ENCODE results near the gene STARD3.
A peak's percentile ranks its signal among the peaks of the same experiment; 100 is the strongest.

The STARD3 gene

DNA sequence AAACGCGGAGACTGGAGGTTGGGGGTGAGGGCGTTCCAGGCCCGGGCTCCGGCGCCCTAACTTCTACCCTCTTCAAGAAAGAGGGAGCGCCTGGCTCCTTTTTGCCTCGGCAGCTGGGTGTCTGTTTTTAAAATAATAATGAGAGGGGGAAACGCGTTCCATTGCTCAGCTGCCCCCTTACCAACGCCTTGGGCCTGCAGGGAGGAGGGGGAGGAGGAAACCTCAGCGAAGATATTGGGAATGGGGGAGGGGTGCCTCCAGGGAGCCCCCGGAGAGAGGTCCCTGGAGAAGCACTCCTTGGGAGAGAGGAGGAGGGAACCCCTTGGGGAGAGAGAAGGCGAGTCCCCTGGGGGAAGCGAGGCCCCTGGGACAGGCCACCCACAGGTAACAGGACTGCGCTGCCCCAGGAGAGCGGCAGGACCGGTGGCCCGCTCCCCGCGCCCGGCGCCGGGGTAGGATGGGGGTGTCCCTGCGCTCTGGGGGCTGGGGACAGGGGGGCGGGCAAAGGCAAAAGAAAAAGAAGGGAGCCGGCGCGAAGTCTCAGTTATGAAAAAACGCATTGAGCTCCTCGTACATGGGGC lies 31.9 kb upstream of the STARD3 start:
- DNase-seq (ENCODE audit: low spot score) = no peak

DNA sequence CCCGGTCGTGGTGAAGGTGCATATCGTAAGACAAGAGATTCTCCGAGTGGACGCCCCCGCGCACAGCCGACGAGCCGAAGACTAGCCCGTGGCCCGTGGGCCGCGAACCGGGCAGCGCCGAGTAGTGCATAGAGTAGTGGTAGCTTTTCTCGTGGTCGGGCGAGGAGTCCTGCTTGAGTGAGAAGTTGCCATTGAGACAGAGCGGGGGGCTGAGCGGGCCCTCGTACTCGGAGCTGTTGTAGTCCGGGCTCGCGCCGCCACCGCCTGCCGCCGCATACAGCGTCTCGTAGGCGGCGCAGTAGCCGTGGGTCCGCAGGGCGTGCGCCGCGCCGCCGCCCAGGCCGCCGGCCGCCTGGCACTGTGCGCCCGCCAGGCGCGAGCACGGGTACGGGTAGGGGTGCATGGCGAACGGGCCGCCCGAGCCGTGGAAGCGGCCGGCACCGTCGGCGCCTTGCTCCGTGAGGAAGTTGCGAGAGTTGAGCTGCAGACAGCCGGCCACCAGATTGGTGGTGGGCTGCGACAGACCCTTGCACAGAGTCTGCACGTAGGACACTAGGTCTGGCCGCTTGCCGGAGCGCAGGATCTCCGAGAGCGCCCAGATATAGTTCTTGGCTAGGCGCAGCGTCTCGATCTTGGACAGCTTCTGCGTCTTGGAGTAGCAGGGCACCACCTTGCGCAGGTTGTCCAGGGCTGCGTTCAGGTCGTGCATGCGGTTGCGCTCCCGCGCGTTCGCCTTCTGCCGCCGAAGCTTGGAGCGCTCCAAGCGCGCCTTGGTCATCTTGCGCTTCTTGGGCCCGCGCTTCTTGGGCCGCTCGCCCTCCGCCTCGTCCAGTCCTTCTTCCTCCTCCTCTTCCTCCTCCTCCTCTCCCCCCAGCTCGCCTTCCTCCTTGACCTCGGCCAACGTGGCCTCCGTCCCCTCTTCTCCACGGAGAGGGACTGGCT lies 31.2 kb upstream of the STARD3 start:
- no peak for DNase-seq (ENCODE audit: low spot score)

DNA sequence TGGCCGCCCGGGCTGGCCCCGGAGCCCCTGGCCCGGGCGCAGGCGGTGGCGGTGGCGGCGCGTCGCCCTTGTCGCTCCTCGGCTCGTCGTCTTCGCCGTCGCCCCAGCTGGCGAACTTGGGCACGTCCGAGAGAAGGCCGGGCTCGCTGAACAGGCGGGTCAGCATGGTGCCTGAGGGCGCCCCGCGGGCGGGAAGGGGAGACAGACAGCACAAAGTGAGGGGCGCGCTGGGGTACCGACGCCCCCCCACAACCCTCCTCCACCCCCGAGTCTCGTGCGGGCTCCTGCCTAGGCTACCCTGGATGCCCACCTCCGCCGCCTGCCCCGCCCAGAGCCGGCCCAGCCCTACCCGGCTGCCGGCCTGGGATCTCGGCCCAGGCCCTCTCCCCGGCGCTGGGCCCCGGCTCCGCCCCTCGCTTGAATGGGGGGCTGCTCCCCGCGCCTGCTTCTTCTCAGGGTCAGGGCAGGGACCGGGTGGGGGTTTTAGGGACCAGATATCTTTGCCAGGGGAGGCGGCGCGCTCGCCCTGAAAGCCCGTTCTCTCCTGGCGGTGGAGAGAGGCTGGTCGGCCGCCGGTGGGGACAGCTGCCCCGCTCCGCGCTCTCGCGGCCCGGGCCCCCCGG lies 30.4 kb upstream of the STARD3 start:
- no peak for DNase-seq (ENCODE audit: low spot score)

DNA sequence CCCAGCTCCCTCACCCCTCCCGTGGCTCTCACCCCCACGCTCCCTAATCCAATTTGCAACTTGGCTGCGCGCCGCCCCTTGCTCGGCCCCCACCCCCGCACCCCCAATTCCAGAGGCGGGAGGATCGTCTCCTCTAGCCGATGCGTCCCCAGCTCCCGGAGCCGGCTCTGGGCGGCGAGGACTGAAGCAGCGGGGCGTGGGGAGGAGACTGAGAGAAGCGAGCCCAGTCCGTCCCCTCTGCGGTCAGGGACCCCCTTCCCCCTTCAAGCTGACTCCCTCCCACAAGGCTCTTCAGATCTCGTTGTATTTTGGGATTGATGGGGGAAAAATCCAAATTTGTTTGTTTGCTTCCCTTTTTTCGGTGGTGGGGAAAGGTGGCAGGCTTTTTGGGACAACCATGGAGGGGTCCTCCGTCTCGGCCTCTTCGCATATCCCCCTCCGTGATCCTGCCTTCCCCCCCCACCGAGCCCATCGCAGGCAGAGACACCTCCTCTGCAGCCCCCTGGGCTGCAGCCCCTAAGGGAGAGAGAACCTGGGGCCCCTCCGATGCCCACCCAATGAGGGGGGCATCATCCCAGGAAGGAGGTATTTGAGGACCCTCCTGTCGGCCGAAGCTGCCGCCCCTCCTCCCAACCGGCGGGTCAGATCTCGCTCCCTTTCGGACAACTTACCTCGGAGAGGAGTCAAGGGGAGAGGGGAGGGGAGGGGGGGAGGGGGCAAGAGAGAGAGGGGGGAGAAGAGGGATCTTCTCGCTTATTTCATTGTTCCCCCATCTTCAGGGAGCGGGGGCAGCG lies 29.7 kb upstream of the STARD3 start:
- no peak for DNase-seq (ENCODE audit: low spot score)

DNA sequence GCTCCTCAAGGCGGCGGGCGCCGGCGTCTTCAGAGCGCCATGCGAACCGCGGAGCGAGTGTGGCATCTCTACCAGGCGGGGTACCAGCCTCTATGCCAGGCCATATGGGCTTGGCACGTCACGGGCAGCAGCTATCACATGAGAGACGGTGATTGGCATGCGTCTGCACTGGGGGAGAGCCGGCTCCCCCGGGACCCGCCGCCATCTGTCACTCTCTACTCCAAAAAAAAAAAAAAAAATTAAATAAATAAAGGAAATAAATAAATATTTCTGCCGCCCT lies 29.2 kb upstream of the STARD3 start, which contains the start of gene NEUROD2:
Gene NEUROD2, minus strand, starts transcription at position 70 of the 280 bp plus-strand sequence. CDS start 1,321 bp downstream, outside the sequence.
- DNase-seq (ENCODE audit: low spot score) = peak; percentile 53

DNA sequence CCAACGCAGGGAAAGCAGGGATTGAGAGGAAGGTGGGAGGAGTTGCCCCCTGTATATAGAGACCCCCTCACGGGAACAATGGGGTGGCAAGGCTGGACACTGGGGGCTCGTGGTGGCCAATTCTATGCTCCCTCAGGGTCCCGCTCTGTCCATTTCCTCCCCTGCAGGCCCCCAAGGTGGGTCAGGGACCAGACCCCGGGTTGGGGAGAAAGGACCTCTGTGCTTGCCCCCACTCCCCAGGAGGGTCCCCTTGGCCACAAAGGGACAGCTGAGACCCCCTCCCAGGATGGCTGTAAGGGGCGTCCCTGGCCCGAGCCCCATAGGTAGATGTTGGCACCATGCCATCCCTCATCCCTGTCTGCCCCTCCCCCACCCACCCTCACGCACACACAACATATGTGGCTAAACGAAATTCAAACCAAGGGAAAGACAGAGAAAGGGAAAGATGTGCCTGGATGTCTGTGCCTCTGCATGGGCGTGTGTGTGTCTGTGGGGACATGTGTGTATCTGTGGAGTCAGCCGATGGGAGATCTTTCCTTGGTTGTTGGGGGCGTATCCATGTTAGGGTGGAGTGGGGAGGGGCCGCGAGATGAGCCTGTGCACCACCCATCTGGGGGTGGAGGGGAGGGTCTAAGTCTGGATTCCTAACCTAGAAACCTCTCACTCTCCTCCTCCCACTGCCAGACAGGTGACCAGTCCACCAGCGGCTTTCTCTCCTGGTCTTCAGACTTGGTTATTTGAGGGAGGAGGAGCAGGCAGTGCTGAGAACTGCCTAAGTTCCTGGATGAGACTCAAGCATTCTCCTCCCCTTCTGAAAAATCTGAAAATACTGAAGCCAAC lies 28.6 kb upstream of the STARD3 start:
- no peak for DNase-seq (ENCODE audit: low spot score)

DNA sequence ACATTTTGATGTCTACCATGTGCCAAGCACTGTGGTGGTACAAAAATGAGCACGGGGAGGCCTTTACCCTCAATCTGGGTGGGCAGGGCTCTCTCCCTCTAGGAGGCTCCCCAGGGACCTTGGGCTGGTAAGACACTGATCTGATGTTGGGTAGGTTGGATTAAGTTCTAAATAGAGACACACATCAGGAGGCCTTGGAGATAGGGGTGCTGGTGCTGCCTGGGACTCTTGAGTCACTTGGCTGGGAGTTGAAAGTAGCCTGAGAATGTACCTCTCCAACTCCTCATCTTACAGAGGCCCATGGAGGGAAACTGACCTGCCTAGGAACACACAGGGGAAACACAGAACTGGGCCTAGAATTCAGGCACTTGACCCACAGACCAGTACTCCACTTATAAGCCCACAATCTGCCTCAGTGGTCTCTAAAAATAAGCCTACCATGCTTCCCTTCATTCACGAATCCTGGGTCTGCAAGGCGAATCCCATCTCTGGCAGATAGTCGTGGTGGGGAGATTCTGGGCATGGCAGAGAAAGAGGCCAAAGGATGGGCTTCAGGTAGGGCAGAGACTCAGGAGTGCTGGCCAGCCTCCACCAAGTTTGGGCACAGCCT lies 27.4 kb upstream of the STARD3 start:
- DNase-seq (ENCODE audit: low spot score) = no peak

DNA sequence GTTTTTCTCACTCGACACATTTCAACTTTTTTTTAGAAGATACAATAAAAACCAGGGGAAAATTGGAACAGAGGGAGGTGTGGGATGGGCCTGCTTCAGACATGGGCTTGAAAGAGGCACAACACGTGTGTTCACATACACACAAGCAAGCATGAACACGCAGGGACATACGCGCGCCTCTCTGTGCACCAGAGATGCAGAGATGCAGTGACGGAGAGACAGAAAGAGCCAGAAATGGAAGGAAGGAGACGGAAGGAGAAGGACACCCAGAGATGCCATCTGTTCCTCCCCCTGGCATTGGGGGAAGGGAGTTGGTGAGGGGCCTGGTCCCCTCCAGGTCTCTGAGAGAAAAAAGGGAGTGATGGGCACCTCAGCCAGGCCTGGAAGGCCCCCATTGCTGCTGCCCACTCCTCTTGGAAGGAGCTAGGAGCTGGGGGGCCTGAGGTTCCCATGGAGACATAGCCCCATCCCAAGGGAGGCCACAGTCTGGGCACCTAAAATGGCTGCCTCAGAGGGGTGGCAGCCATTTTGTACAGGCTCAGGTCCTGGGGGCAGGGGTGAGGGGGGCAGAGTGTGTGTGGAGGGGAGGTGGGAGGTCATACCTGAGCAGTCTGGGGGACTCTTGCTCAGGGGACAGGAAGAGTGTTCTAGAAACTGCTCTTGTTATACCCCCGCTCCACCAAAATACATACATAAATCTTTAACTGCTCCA lies 25.4 kb upstream of the STARD3 start:
- no peak for DNase-seq (ENCODE audit: low spot score)

DNA sequence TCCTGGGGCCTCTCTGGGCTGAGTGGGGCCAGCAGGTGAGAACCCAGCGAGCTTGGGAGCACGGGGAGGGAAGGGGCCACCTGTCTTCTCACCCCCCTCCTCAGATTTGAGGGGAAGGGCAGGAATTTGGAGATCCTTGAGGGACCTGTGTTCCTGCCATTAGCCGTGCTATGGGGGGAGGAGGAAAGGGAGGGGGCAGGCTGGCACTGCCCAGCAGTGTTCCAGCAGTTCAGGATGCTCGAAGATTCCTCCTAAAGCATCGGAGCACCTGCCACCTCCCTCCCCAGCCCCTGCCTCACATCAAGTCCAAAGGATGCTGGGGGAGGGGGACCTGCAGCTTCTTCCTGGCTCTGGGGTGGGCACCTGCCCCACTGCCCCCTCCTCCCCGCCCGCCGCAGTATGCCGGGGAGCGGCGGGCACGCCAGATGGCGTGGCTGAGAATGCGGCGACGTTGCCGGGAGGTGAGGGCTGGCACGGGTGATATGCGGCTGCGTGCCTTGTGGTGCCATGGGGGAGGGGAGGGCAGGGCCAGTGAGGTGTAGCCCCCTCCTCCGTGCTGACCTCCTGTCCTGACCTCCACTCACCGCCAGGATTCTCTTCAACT lies 24.6 kb upstream of the STARD3 start:
- DNase-seq (ENCODE audit: low spot score) = no peak

DNA sequence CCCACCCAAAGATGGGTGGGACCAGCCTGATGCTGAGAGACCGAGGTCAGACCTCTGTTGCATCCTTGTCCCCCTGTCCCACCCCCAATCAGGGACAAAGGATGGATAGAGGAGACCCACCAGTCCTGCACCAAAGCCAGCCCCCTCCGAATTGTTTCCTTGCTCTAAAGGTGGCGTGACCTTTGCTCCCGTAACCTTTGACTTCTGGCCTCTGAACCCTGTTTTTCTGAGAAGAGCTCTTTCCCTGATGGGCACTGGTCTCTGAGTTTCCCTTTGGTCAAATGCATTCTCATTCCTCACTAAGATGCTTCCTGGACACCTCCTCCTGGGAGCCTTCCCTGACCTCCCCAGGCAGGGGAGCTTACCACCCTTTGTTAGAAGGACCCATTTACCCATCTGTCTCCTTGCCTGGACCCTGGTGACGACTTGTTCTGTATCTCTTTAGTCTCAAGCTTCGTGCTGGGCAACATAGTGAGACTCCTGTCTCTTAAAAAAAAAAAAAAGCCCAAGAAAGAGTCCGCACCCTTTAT lies 23.9 kb upstream of the STARD3 start:
- no peak for DNase-seq (ENCODE audit: low spot score)

DNA sequence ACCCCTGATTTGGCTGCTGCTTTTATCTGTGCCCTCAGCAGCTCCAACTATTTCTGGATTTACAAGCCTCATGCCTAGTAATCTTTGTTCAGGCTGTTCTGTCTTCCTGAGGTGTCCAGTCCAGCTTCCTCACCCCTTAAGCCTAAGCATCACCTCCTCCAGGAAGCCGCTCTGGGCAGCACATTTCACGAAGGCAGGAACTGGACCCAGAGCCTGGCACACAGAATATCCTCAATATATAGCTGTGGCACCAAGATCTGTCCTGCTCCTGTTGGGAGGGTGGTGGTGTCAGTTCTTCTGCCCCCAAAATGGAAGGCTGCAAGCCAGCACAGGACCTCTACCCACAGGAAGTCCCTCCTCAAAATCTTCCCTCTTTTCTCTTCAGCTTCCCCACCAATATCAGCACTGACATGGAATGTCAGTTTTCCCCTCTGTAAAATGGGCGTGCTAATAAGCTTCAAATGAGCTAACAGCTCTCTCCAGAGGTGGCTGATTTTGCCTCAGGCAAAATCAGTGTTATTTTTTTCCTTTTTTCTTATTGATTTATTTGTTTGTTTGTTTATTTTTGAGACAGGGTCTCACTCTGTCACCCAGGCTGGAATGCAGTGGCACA lies 22.3 kb upstream of the STARD3 start:
- no peak for DNase-seq (ENCODE audit: low spot score)

DNA sequence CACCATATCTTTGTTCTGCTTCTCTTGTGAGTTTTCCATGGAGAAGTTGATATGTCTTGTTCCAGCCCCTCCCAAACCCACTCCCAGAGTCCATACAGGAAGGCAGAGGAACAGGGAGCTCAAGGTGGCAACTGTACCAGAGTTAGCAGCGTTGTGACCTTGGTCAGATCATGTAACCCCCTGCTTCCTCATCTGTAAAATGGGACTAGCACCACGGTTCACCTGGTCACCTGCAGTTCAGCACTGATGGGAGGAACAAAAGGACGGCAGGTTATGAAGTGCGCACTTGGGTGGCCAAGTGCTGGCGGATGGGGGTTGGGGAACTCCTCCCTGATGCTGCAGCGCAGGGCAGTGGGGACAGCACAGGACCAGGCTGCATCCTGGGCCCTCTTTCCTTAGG lies 21.5 kb upstream of the STARD3 start:
- no peak for DNase-seq (ENCODE audit: low spot score)

DNA sequence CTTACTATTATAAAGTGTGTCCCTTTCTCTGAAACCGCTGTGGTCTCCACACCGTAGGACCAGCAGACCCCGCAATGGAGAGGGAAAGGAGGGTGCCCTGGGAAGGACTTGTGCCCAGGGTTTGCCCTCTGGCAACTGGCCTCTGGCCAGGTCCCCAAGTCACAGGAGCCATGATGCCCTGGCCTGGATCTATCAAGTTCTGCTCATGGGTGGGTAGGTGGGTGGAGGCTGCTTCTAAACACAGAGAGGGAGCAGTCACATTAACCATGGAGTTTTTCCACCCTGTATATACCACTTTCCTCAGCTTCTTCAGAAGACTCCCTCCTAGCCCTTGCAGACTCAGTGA lies 19.9 kb upstream of the STARD3 start:
- DNase-seq (ENCODE audit: low spot score) = no peak

DNA sequence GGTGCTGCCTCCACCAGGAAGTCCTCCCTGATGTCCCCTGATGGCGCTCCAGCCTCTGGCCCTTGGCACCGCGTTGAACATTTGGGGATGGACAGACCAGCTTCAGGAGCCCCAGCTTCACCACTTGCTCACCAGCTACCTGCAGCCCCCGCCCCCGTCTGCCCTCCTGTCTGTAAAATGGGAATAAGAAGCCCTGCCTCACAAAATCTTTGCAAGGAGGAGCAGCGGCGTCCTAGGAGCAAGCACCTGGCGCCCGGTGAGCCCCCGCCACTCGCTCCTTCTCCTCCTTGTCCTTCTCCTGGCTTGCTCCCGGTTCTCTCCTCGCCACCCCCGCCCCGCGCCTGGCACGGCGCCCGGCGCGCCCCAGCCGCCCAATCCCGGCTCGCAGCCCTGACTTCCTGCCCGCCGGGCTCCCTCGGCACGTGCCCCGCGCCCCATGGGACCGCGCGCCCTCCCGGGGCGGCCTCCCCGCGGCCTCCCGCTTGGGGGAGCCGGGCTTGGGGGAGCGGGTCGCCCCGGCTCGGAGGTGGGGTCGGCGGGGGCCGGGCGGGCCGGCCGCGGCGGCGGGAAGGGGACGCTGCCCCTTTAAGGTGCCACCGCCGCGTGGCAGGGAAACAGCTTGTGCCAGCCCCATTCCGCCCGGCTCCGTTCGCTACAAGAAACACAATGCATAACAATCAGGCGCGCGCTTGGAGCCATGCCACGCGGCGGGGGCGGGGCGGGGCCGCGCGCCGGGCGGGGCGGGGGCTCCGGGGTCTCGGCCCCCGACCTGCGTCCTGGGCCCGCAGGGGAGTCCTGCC lies 19.3 kb upstream of the STARD3 start:
- peak; percentile 65 for DNase-seq (ENCODE audit: low spot score)

DNA sequence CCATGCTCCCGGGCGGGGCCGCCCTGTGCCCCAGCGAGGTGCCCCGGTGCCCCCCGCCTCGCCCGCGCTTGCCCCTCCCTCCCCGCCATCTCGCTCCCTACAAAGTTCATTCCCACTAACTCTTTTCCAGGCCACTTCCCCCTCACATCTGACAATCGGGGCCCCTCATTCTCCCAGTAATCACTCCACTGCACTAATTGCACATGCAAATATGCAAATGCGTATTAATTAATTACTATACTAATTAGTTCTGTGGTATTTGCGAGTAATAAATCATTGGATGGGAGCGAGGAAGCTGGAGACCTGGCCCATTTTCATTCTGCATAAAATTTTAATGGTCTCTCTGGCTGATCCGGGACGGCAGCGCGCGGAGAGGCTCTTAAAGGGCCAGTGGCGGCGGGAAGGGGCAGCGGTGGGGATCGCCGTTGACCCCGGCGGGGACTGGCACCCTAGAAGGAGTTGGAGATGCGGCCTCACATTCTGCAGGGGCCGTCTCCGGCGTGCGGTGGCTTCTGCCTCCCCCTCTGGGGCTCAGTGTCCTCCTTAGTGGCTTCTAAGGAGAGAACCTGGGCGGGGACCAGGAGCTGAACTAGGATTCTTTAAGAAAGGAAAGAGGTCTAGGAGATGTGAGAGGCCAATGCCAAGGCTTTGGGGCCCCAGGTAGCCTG lies 18.6 kb upstream of the STARD3 start:
- no peak for DNase-seq (ENCODE audit: low spot score)

DNA sequence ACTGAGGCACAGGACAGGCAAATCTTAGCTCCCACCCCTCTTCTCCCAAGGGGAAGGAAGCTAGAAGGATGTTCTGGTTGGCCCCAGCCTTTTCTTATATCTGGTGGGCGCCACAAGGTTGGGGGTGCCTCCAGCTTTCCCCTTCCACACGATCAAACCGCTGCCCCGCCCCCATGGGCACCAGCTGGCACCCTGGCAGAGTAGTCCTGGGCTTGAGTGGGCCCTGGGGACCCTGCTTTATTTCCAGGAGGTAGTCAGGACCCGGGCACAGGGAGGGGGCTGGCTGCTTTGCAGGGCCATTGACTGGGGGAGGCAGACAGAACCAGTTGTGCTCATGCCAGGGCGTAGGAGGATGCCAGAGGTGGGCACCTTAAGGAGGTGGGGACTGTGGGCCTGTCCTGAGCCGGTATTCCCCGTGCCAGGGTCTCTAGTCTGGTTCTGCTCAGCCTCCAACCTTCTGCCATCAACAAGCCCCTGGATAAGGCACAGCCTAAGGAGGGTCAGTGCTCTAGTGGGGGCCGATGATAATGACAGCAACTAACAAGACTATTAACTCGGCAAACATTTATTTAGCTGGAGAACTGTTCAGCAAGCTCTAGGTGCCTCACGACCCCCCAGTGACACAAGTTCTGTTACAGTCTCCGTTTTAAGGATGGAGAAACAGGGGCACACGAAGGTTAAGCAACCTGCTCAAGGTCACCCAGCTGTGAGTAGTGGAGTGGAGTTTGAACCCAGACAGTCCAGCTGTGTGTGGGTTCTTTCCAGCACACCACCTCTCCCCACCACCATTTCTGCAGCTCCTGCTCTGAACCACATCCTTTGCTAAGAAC lies 17.8 kb upstream of the STARD3 start:
- no peak for DNase-seq (ENCODE audit: low spot score)

DNA sequence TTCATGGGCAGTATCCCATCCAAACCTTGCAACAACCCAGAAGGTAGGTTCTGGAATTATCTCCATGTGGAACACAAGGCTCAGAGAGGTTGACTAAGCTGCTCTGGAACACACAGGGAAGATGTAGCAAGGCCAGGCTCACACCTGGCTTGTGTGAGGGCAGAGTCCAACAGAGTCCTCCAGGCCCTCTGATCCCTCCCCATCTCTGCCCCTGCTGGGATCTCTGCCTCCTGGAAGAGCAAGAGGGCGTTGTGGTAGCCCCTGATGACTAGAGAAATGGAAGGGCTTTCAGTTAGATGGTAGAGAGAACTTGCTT lies 17.2 kb upstream of the STARD3 start:
- no peak for DNase-seq (ENCODE audit: low spot score)

Measured in Ammon's horn (tissue), 1 donor.